GM21423 (cell line): ENCODE data around the gene BTG4.

Experiments used
- ATAC-seq: cut with Tn5 transposase; IDR thresholded peaks from one replicate; pipeline ENCODE4 v1.9.1; 2021; ENCODE audit warnings: mild to moderate bottlenecking, moderate library complexity; ENCODE audit not compliant: unreplicated experiment

The BTG4 gene

DNA sequence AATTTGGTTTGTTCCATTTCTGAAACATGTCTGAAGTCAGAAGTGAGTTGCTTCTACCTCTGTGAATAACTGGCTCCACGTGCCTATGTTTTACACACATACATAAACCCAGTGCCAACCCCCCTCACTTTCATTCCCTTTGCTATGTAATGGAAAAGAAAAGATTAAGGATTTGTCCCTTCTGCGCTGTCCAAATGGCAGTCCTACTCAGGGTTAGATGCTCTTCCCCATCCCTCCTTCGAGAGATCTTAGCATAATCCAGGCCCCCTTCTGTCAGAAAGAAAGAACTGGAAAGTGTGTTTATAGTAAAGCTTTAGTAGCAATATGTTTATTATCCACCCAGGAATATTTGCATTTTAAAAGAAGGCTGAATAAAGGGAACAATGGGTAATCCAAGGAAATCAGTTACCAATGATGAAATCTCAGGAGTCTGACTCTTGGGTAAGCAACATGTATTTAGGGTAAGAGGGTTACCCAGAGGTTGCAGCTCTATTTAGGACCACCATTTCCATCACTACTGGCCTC, 25.2 kb upstream of the BTG4 start:
- ATAC-seq = no peak

DNA sequence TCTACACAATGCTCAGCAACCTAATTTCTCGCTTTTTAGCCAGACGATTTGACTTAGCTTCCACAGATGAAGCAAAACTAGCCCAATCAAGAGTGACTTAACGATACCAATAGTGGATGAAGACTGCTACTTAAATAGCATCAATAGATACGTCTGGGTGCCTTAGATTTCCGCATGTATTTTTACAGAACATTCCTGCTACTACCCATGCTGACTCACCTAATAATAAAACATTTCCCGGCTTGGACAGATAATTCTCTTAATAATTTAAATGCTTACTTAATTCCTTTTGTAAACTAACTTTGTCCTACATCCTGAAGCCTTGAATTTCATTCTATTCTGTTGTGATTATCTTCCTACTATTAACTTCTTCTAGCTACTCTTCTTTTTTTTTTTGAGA, 23.1 kb upstream of the BTG4 start:
- ATAC-seq = no peak

DNA sequence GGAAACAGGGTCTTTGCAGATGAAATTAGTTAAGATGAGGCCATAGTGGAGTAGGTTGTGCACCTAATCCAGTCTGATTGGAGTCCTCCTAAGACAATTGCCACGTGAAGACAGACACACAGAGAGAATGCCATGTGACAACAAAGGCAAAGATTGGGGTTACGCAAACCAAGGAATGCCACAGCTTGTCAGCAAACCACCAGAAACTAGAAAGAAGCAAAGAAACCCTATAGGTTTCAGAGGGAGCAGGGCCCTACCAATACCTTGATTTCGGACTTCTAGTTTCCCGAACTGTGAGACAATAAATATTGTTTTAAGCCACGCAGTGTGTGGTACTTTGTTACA, 20.2 kb upstream of the BTG4 start:
- no peak for ATAC-seq

DNA sequence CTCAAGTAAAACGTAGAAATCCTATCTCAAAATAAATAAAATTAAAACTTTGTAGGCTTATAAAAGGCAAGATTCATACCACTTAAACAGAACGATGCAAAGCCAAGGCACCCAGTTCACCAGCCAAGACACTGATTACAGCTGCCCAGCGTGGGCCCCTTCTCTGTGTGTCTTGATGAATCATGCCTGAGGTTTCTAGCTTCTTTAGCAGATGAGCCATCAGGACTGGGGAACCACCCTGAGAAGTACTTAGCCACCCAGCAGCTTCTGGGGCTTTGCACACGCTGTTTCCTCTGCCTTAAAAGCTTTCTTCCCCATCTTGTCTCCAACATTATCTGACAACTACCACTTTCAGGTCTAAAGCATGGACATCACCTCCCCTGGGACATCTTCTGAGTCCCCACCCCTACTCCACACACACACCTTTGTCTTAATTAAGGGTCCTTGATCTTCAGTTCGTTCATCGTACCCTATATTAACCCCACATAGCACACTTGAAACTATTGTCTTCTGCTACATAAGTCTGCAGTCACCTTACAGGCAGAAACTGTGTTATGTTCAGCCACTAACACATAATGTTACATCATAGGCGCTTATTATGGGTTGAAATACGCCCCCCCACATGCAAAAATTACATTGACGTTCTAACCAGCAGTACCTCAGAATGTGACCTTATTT, 19.6 kb upstream of the BTG4 start:
- peak; percentile 86 for ATAC-seq

DNA sequence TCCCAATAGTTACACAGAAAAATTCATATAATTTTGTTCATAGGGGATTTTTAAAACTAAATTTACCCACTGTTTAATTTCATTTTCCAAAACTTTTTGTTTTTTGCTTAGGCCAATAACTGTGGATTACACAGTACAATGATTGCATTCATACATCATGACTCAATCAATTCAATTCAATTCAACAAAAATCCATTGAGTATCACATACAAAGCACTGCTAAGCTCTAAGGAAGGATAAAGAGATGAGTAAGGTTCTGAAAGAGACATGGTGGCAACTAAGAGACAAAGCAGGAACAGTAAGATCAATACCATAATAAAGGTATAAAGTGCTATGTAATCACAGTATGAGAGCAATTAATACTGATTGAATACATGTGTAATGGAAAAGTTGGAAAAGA, 18.9 kb upstream of the BTG4 start:
- ATAC-seq = no peak

DNA sequence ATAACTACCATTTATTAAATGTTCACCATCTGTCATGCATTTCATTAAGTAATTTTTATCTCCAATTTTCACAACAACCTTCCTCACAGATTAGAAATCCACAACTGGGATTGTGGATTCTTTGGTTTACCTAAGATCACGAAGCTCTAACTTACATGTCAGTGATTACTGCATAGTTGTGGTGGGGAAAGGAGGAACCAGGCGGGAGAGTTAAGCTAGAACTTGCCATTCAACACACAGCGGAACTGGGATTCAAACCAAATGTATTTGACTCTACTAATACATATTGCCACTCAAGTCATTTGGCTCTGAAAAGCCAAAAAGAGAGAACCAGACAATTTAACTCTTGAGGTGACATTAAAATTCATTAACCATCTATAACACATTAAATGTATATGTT, 17.9 kb upstream of the BTG4 start:
- ATAC-seq = no peak

DNA sequence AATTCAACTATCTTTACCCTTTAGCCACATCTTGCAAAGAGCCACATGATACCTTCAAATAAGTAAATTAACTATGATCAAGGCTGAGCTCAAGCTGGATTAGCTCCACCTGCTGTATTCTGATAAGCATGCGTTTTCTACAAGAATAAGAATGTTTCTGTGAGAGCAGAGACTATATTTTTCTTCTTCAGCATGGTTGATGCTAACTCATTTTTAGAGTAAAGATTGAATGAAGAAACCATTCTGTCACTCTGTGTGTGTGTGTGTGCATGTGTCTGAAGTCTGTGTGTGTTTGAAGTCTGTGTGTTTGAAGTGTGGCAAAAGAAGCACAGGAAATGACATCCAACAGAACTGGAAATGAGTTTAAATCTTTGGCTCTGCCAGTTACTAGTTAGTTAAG, 16.4 kb upstream of the BTG4 start:
- ATAC-seq = no peak

DNA sequence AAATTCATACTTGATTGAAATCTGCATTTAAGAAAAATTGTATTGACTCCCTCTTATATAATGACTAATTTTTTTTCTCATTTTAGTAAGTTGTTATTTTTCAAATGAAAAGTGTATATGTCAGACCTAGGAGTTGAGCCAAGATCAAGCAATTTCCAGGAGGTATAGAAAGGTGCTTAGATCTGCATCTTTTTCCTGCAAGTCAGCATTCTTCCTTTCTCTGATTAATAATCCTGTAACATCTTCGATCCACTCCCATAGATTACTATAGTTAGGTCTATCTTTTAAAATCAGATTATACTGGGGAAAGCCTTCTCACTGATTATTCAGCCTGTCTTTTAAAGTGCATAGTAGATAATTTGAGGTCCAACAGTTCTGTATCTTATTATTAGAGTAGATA, 15.1 kb upstream of the BTG4 start:
- ATAC-seq = no peak

DNA sequence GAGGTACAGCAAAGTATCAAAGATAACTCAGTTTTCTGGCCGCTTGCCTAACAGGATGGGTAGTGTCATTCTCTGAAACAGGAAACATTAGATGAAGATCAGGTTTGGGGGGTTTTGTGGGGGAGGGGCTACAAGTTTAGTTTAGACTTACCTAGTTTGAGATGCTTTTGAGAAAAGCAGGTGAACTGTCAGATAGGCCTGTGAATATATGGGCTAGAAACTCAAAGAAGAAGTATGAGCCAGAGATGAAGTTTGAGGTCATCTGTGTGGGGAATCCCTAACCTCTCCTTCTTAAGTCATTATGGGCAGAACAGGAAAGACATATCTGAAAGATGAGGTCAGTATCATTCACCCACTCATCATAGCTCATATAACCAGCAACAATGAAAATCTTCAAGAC, 14.3 kb upstream of the BTG4 start:
- ATAC-seq = no peak

DNA sequence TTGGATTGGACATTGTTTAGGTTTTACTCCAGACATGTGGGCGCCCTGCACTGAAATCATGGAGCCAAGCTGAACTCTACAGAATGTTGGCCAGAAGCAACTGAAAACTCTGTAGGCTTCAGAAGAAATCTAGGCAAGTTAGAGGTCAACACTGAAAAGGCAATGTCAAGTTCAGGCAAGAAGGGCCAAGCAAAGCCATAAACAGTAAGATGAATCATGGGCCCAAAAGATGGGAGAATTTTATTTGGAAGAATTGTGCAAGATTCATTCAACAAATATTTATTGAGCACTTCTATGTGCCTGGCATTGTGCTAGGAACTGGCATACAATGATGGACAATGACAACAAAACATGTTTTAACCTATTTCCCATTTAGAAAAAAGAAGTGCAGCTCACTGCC, 13.3 kb upstream of the BTG4 start:
- ATAC-seq = no peak

DNA sequence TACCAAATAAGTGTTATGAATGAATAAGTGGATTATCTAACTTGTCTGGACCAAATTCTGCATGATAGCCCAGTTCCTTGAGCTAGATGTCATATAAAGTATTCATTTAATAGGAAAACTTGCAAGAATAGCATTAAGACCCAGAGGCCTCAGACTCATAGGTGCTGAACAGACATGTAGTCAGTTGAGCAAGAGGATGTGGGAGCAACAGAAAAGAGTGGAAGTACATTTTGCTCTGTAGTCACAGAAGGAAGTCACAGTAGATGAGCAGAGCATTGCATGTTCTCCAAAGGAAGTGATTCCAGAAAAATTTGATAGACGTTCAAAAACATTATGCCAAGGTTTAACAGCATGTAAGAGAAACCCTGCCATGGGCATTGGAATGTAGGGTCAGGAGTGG, 11.9 kb upstream of the BTG4 start:
- no peak for ATAC-seq

DNA sequence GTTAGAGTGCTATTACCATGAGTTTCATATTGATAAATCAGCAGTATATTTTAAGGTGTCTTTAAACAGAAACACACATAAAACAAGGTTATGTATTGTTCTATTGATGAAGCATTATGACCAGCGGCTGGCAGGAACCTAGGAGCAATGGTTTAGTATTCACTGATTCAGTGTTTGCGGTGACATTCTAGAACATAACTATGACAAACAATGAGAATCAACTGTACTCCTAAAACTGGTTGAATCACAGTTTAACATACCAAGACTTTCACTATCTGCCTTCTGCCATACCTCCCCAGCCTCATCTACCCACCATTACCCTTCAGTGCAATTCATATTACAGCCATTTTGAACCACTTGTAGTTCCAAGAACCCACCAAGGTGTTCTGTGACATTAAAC, 11.2 kb upstream of the BTG4 start:
- no peak for ATAC-seq

DNA sequence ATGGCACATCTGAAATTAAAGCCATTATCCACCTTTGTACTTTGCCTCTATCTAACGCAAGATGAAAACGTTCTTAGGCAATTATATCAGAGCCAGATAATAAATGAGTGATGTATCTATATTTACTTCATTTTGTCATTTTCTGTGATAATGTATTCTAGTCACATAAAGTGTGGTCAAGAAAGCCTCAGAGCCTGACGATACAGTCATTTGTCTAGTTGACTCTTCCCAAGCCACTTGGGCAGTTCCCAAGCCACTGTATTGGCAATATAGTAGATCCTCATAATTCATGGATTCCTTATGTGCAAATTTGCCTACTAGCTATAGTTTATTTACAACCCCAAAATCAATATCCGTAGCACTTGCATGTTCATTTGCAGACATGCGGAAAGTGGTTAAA, 10.2 kb upstream of the BTG4 start:
- no peak for ATAC-seq

DNA sequence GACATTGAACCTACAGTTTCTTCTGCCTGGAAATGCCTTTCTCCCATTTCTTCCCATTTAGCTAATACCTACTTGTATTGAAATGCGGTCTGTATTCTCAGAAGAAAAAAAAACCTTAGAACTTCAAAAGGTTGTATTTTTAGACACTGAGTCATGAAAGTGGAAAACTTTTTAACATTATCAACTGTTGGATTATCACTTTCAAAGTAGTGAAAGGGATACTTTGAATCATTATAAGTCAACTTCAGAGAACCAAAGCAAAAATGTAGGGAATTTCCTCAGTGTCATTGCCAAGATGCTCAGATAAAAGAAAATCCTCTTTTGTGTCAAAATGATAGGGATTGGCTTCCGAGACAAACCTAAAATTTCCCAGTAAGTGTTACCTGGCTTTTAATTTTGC, 8.9 kb upstream of the BTG4 start:
- ATAC-seq = no peak

DNA sequence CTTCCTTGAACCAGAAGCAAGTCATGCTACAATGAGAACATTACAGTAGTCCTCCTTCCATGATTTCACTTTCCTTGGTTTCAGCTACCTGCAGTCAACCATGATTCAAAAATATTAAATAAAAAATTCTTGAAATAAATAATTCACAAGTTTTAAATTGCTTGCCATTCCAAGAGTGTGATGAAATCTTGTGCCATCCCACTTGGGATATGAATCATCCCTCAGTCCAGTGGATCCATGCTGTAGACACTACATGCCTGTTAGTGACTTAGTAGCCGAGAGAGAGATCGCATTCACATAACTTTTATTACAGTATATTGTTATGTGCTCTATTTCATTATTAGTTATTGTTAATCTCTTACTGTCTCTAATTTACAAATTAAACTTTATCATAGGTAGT, 8.4 kb upstream of the BTG4 start:
- no peak for ATAC-seq

DNA sequence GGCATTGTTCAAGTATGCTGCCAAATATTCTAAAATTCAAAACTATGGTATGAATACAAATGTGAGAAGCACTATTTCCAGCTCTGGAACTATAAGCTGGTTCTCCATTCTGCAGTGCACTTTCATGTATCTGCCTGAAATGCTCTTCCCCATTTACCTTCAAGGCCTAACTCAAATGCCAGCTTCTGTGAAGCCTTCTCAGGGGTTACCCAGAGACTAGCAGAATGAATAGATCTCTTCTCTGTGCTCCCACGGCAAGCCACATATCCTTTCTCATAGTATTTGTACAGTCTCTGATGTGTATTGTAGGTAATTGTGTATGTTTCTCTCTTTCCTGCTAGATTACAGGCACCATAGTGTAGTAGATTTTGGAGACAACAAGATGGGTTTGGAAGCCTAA, 6.5 kb upstream of the BTG4 start:
- no peak for ATAC-seq

DNA sequence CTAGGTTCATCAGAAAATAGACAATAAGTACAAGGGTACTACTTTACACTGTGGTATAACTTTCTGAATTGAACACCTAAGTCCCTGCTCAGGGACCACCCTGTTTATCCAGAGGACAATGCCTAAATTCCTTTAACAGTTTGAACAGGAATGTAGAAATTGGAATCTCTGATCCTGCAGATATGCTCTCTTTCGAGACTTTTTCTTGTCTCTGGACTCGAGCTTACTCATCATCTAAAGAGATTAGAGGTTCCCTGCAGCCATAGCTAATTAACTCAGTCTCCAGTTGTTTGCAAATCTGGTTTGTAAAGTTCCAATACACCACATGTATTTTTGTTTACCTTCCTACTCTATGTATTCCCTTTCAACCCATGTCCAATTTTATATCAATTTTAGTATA, 3.4 kb upstream of the BTG4 start:
- ATAC-seq = no peak

DNA sequence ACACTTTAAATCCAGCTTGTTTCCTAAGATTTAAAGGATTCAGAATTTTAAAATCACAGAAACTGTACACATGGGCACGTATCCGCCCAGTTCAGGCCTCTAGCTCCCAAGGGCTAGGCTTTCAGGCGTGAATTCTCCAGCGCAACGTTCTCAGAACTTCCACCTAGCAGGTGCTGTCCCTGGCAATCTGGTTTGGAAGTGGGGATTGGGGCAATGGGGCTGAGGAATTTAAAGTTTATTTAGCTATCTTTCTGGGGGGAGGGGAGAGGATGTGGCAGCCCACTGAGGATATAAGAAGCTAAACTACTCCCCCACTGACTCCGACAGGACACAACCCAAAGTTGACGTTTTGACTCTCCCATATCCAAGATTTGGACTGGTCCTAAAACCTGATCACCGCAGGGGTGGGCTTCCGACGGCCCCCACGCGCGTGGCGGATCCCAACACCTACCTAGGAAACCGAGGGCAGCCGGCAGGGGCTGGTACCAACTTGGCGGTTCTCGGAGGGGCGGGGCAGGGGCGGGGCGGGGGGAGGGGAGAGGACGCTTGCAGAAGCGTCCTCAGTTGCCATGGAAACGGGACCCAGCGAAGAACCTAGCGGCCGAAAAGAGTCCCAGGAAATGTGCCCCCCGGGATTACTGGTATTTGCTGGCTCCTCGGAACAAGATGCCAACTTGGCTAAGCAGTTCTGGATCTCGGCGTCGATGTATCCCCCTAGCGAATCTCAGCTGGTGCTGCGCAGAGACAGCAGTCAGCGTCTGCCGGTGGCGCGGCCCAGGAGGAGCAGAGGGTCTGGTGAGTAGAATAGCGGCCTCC, 2.2 kb upstream of the BTG4 start, which contains the start of gene HOATZ:
Gene HOATZ (plus strand): TSS at position 563 of the 816 bp plus-strand sequence. CDS start 7 bp downstream, at position 570.
- ATAC-seq = no peak

DNA sequence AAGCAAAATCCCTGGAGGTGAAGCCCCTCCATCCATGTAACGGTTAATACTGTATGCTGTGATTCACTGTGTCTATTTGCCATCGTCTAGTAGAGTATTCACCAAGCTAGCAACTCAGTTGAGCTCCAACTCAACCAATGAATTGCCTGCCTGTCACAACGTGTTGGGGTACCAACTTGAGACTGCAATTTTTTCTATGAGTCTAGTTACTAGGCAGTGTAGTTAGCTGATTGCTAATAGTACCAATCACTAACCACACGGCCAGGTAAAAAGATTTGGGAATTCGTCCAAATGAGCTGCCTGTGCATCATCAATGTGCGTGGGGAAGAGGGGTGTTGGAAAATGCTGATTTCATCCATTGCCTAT, 1.0 kb upstream of the BTG4 start:
- ATAC-seq = no peak

DNA sequence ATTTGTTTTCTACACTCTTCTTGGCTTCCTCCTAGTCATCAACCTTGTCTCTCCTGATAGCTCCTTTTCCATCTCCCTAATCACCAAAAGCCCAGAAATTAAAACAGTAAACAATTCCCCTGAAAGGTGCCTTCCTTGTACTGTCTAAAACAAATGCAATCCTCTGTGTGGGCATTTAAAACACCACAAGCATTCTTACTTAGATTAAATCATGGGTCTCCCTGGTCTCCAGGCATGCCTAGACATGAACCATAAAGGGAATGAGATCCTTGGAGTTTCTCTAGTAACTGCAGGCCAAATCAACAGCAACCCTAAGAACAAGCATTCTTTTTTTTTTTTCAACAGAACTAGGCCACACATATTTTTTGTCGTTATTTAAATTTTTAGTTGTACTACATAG, 1.9 kb downstream of the BTG4 start:
- ATAC-seq = no peak

DNA sequence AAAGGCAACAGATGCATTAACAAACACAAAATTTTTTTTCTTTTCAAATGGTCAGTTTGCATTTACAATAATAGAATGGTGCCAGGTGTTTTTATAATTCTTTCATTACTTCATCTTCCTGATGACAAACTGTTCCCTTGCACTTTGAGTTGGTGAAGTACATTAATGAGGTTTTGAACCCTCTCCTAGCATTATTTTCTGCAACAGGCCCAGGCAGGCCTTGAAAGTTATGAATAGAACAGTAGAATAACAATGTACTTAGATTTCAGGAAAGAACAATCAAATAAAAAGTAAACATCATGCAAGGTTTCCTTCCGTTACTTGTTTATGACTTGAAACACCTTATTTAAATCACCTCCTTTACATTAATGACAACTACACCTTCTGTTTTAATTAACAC, 9.6 kb downstream of the BTG4 start:
- ATAC-seq = no peak

DNA sequence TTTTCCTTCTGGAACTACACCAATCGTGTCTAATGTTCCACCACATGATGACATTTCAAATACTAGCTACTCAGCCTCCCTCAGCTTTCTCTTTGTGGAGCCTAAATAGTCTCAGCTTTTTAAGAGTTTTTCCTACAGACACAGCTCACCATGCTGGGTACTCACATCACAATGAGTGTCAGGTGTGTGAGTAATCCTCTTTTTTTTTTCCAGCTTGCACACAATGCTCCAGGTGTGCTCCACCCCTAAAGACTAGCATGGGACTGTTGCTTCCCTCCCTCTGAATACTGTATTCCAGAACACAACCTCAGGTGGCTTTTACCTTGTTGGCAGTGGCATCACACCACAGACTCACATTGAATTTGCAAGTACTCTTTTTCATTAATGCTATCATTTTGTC, 11.7 kb downstream of the BTG4 start:
- no peak for ATAC-seq

DNA sequence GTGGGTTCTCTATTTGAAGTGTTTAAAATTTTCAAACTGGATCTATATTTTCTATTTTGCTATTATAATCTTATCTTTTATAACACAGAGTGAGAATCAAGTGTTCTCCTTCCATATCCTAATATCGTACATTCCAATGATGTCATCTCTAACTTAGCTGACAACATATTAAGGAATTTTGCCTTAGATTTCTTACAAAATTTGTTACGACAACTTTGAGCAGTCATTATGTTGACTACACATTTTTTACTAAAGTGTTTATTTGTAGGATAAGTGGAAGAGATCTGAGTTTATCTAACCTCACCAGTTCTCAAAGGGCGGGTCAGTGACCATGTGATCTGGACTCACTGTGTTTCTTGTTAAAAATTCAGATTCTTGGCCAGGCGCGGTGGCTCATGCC, 12.7 kb downstream of the BTG4 start:
- ATAC-seq = no peak
